GM12872 (cell line): ENCODE measurements around the gene LRRC3.

Experiments
- CTCF ChIP-seq: IDR thresholded peaks from 3 replicates; pipeline ENCODE4 v1.5.1; 2011; ENCODE audit warnings: low read depth, mild to moderate bottlenecking, low read length, moderate library complexity; ENCODE audit not compliant: insufficient read depth

Gene LRRC3

GRCh38 chr21:44462086-44462833 lies 7.0 kb downstream of the LRRC3 start:
- no peak for TF ChIP-seq CTCF

GRCh38 chr21:44462834-44463200 lies 7.5 kb downstream of the LRRC3 start:
- TF ChIP-seq CTCF = no peak

GRCh38 chr21:44463724-44464123 lies 8.4 kb downstream of the LRRC3 start:
- TF ChIP-seq CTCF = no peak

GRCh38 chr21:44464351-44464750 lies 9.0 kb downstream of the LRRC3 start:
- no peak for TF ChIP-seq CTCF

GRCh38 chr21:44466351-44466954 lies 11.1 kb downstream of the LRRC3 start:
- TF ChIP-seq CTCF = no peak

GRCh38 chr21:44466996-44467858 lies 11.9 kb downstream of the LRRC3 start:
- TF ChIP-seq CTCF = no peak

- no peak for TF ChIP-seq CTCF
These were observed 12.5 kb downstream of the LRRC3 start for GRCh38 chr21:44467859-44468195.
